Esophagus muscularis mucosa (tissue), 3 donors: Measurements from ENCODE around the gene CLCF1.

Experiments
- POLR2A ChIP-seq: fragments of 450-650 bp; IDR thresholded peaks from one replicate; pipeline ENCODE4 v1.6.1; 2017; ENCODE audit warnings: antibody characterized with exemption, moderate library complexity, mild to moderate bottlenecking, low read depth
- POLR2AphosphoS5 ChIP-seq, 2 donors: sonication (generic); formaldehyde crosslinking; IDR thresholded peaks; one replicate each; pipeline ENCODE4 v1.6.1; 2017; ENCODE audit warnings: antibody characterized with exemption in 2 of 2
- TF ChIP-seq, protein P1 (sequence below), 3 experiments: fragments of 200-600 bp in 2 of 3; fragments of 450-650 bp in 1 of 3; sonication (generic) in 2 of 3; IDR thresholded peaks; one replicate each; pipeline ENCODE4 v1.5.1; 2017 to 2019; ENCODE audit warnings: antibody characterized with exemption in 3 of 3, mild to moderate bottlenecking in 2 of 3, moderate library complexity in 1 of 3

DNA sequence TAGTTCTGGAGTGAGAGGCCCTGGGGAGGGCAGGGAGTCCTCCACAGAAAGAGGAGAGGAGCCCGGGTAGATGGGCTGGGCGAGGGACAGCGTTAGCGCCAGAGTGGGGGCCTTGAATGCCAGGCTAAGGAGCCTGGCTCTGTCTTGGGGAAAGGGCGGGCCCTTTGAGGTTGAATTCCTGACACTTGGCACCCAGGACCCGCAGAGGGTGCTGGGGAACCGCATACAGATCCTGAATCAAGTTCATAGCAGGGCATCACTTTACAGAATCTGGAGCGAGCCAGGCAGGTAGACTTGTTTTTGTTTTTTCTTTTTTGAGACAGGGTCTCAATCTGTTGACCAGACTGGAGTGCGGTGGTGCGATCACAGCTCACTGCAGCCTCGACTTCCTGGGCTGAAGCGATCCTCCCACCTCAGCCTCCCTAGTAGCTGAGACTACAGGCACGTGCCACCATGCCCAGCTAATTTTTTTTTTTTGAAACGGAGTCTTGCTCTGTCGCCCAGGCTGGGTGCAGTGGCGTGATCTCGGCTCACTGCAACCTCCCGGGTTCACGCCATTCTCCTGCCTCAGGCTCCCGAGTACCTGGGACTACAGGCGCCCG is 48.1 kb upstream of the CLCF1 start:
- TF ChIP-seq POLR2A (no peak), POLR2AphosphoS5 (IDR thresholded peaks at IDR 0.05) (no peak)
- TF ChIP-seq, protein P1, sequence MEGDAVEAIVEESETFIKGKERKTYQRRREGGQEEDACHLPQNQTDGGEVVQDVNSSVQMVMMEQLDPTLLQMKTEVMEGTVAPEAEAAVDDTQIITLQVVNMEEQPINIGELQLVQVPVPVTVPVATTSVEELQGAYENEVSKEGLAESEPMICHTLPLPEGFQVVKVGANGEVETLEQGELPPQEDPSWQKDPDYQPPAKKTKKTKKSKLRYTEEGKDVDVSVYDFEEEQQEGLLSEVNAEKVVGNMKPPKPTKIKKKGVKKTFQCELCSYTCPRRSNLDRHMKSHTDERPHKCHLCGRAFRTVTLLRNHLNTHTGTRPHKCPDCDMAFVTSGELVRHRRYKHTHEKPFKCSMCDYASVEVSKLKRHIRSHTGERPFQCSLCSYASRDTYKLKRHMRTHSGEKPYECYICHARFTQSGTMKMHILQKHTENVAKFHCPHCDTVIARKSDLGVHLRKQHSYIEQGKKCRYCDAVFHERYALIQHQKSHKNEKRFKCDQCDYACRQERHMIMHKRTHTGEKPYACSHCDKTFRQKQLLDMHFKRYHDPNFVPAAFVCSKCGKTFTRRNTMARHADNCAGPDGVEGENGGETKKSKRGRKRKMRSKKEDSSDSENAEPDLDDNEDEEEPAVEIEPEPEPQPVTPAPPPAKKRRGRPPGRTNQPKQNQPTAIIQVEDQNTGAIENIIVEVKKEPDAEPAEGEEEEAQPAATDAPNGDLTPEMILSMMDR (IDR thresholded peaks at IDR 0.05): no peak
